Left lung (tissue), 10 donors: ENCODE results near the gene EFHC2. TPM values are rescaled to one million over a fixed set of nuclear protein-coding genes. Genes with fewer than 3 reads are reported as not detected.

Experiments used
- ATAC-seq: fragments of 200-7000 bp; cut with Tn5 transposase; one replicate; pipeline ENCODE4 v1.9.1; 2020; ENCODE audit warnings: moderate library complexity
- DNase-seq, 4 donors: peaks; one replicate each; pipeline ENCODE4 v3.0.0-alpha.2; 2013 to 2020
- H3K27ac ChIP-seq, 2 donors: fragments of 200-600 bp; sonication (generic) in 1 of 2; one replicate each; pipeline versions ENCODE4 v1.5.0 to v1.8.0; 2020 to 2021
- H3K27me3 ChIP-seq, 2 donors: fragments of 200-600 bp; sonication (generic) in 1 of 2; one replicate each; pipeline versions ENCODE4 v1.5.0 to v1.8.0; 2020 to 2021
- H3K36me3 ChIP-seq, 2 donors: fragments of 200-600 bp; sonication (generic) in 1 of 2; one replicate each; pipeline versions ENCODE4 v1.5.0 to v1.8.0; 2020 to 2021
- H3K4me1 ChIP-seq, 2 donors: fragments of 200-600 bp; one replicate each; pipeline ENCODE4 v1.8.0; 2021
- H3K4me3 ChIP-seq, 2 donors: fragments of 200-600 bp; sonication (generic) in 1 of 2; one replicate each; pipeline versions ENCODE4 v1.5.0 to v1.8.0; 2020 to 2021; ENCODE audit warnings: mild to moderate bottlenecking in 1 of 2
- H3K9me3 ChIP-seq, 2 donors: fragments of 200-600 bp; sonication (generic) in 1 of 2; one replicate each; pipeline versions ENCODE4 v1.5.0 to v1.8.0; 2020 to 2021
- CTCF ChIP-seq, 2 donors: fragments of 200-600 bp; sonication (generic) in 1 of 2; IDR thresholded peaks; one replicate each; pipeline versions ENCODE4 v1.5.0 to v1.8.0; 2021; ENCODE audit warnings: antibody characterized with exemption in 2 of 2
- intact Hi-C, 2 donors: fragments of 100-400 bp; cut with DNase I; formaldehyde crosslinking; loops; one replicate each; pipeline versions ENCODE4 v1.11.2 to v1.14.2; 2022
- polyA plus RNA-seq, 6 donors: library from polyadenylated mRNA; unstranded; fragments of 120-200 nt; gene quantifications; one replicate each; pipeline ENCODE4 v1.2.1, GENCODE V29; 2013; ENCODE audit not compliant: insufficient read length in 6 of 6
- total RNA-seq, 2 donors: library from RNA; stranded (reverse); fragmentation: NEBNext Ultra II Directional; extraction: Animal tissue kit (Norgen Biotek cat#: 25700); gene quantifications; one replicate each; pipeline ENCODE4 v1.2.1, GENCODE V29; 2021
- donor health status: DM: no; HTN: yes; CAD: no.
- donor health status: DM: no; HTN: no; CAD: no.

EFHC2 gene
- total and polyA plus RNA-seq, 8 donors, result 0.85 to 6.0 (median 4.2) TPM

- Histone ChIP-seq H3K4me3 (no peak overlapping the region), H3K36me3 (no peaks in the 10 kb centered on the region), H3K9me3 (no peaks in the 10 kb centered on the region), H3K4me1 (no peaks in the 10 kb centered on the region), H3K27me3 (no peaks in the 10 kb centered on the region), H3K27ac (no peak overlapping the region)
- intact Hi-C loops, result no loop called here
- no peak for ATAC-seq
- DNase-seq, result no peak
- no peak for TF ChIP-seq CTCF (IDR thresholded peaks at IDR 0.05)
These were observed 196.3 kb downstream of the EFHC2 start for GRCh38 chrX:44147130-44147529.

GRCh38 chrX:44144177-44144945 lies 199.1 kb downstream of the EFHC2 start:
- DNase-seq (no peak), ATAC-seq (no peak)
- no peaks in the 10 kb centered on the region for H3K4me1 ChIP-seq
- no peak overlapping the region for H3K27ac ChIP-seq
- peaks cover 0 to 1% of the 10 kb centered on the region in 2 donors for H3K9me3 ChIP-seq
- H3K36me3 ChIP-seq, result no peaks in the 10 kb centered on the region
- H3K27me3 ChIP-seq, result no peaks in the 10 kb centered on the region
- no peak for TF ChIP-seq CTCF (IDR thresholded peaks at IDR 0.05)
- H3K4me3 ChIP-seq, result no peak overlapping the region
- intact Hi-C loops, result no loop called here

- intact Hi-C loops, result no loop called here
- Histone ChIP-seq H3K4me3 (no peak overlapping the region), H3K27ac (no peak overlapping the region), H3K36me3 (no peaks in the 10 kb centered on the region), H3K4me1 (no peaks in the 10 kb centered on the region), H3K9me3 (peaks cover 0 to 7% of the 10 kb centered on the region in 2 donors), H3K27me3 (no peaks in the 10 kb centered on the region)
- no peak for TF ChIP-seq CTCF (IDR thresholded peaks at IDR 0.05)
- ATAC-seq (no peak), DNase-seq (no peak)
These were observed 200.3 kb downstream of the EFHC2 start for GRCh38 chrX:44143061-44143602.

- Histone ChIP-seq H3K36me3 (no peaks in the 10 kb centered on the region), H3K4me3 (no peak overlapping the region), H3K4me1 (no peaks in the 10 kb centered on the region), H3K27me3 (no peaks in the 10 kb centered on the region), H3K9me3 (no peaks in the 10 kb centered on the region), H3K27ac (no peak overlapping the region)
- intact Hi-C loops, result no loop called here
- DNase-seq (no peak), ATAC-seq (no peak)
- no peak for TF ChIP-seq CTCF (IDR thresholded peaks at IDR 0.05)
These were observed 213.3 kb downstream of the EFHC2 start for GRCh38 chrX:44130189-44130588.

GRCh38 chrX:44113337-44113736 lies 230.1 kb downstream of the EFHC2 start:
- Histone ChIP-seq H3K9me3 (no peaks in the 10 kb centered on the region), H3K27ac (no peak overlapping the region), H3K27me3 (no peaks in the 10 kb centered on the region), H3K4me3 (no peak overlapping the region), H3K4me1 (no peaks in the 10 kb centered on the region), H3K36me3 (no peaks in the 10 kb centered on the region)
- intact Hi-C loops, result no loop called here
- ATAC-seq, result no peak
- TF ChIP-seq CTCF (IDR thresholded peaks at IDR 0.05), result no peak
- no peak for DNase-seq
